GM18909 (cell line): ENCODE measurements around the gene RARS2.
A peak's percentile ranks its signal among the peaks of the same experiment; 100 is the strongest.
"Not testable (repeated sequence)": the region's sequence is repeated elsewhere in the genome, so short reads cannot be mapped to it uniquely, and the experiment has no call there.

Source experiments
- ATAC-seq: cut with Tn5 transposase; IDR thresholded peaks from one replicate; pipeline ENCODE4 v1.9.1; 2021; ENCODE audit warnings: mild to moderate bottlenecking; ENCODE audit not compliant: unreplicated experiment, poor library complexity

Gene RARS2, protein sequence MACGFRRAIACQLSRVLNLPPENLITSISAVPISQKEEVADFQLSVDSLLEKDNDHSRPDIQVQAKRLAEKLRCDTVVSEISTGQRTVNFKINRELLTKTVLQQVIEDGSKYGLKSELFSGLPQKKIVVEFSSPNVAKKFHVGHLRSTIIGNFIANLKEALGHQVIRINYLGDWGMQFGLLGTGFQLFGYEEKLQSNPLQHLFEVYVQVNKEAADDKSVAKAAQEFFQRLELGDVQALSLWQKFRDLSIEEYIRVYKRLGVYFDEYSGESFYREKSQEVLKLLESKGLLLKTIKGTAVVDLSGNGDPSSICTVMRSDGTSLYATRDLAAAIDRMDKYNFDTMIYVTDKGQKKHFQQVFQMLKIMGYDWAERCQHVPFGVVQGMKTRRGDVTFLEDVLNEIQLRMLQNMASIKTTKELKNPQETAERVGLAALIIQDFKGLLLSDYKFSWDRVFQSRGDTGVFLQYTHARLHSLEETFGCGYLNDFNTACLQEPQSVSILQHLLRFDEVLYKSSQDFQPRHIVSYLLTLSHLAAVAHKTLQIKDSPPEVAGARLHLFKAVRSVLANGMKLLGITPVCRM

DNA sequence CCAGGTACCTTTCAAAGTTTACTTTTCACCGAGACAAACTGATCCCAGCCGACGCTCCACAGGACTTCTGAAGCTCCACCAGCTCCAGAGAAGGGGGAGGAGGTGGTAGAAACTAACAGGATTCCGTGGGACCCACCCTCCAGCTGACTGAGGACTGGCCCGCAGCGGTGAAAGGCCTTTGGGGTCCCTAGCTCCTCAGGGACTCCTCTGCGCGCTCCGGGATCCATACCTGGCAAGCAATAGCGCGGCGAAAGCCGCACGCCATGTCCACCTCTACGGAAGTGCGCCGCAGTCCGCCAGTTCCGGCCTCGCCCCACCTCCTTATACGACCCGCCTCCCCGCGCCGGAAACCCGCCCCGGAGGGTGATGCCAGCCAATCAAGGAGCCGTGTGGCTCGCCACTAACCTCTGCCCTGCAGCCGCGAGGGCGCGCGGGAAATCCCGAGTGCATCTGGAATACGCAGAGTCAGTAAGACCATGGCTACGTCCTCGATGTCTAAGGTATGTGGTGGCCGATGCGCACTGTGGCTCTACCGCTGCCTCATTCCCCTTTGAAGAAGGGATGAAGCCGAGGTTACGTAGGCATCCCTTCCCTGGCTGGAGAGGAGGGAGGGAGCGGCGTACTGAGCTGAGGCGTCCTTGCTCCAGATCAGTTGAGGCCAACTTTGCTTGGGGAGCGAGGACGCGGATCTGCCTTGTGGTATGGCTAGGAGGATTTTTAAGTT lies at the start of gene RARS2, which contains the start of gene ORC3:
TSS of gene RARS2 (minus strand) at position 295 of the 724 bp plus-strand sequence. CDS start at position 265, 30 bp downstream.
TSS of gene ORC3 (plus strand) at position 443 of the 724 bp plus-strand sequence. CDS start at position 477, 34 bp downstream.
- ATAC-seq = peak; percentile 100

- ATAC-seq = no peak
Measured at GRCh38 chr6:87639373-87639772, 49.6 kb upstream of the RARS2 start.

DNA sequence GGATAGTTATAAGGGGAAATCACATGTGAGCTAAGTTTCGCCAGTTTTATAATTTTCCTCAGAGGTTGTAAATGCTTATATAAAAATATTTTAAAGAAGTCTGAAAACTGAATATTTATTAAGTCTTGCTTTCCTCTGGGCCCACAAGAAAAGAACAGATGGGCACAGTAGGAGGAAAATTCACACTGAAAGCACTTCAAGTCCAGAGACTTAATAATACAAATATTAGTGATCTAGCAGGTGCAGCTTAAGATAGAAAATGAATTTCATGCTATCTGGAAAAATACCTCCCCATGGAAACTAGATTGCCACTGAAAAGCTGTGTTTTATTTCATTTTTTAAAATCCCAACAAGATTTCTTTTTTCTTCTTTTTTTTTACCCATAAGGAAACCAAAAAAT lies 47.3 kb upstream of the RARS2 start:
- ATAC-seq = no peak

DNA sequence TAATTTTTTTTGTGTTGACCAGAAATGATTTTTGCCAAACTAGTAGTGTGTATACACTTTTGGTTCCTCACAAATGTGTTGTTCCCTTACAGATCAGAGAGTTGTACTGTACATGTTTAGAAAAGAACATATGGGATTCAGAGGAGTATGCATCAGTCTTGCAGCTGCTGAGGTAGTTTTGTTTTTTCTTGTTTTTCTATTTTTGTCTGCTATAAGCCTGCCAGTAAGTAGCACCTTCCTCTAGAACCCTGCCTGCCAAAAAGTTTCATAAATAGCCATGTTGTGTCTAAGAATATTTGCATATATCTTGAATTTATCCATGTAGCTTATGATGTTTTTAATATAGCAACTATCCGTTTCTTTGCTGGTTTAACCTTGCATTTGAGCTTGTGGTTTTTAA lies 46.5 kb upstream of the RARS2 start:
- ATAC-seq = no peak

- ATAC-seq = no peak
Measured at GRCh38 chr6:87633851-87634250, 44.1 kb upstream of the RARS2 start.

- no peak for ATAC-seq
Measured at GRCh38 chr6:87630746-87631145, 41.0 kb upstream of the RARS2 start.

- no peak for ATAC-seq
Measured at GRCh38 chr6:87628881-87629280, 39.1 kb upstream of the RARS2 start.

DNA sequence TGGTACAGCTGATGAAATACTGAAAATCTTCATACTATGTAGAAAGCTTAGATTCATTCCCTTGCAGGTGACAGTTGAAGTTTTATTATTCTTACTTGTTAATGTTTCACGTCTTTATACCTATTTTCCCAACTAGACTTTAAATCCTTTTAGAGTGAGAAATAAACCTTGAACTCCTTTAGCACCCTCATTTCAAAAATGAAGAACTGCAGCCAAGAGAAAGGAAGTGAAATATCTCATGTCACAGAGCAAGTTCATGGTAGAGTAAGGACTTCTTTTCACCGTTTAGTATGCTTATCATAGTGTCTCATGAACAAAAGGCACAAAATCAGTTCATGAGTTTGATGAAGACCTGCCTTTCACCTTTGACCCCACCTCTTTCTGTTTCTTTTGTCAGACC lies 38.6 kb upstream of the RARS2 start:
- no peak for ATAC-seq

- ATAC-seq = no peak
Measured at GRCh38 chr6:87623248-87623647, 33.5 kb upstream of the RARS2 start.

- ATAC-seq = no peak
Measured at GRCh38 chr6:87618531-87618930, 28.7 kb upstream of the RARS2 start.

DNA sequence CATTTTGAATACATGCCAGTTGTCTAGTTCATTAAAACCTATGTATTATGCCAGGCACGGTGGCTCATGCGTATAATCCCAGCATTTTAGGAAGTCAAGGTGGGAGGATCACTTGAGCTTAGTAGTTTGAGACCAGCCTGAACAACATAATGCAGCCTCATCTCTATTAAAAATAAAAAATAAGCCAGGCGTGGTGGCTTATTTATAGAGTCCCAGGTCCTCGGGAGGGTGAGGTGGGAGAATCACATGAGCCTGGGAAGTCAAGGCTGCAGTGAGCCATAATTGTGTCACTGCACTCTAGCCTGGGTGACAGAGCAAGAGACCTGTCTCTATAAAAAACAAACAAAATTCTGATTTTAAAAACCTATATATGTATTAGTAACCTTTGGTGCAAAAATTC lies 27.6 kb upstream of the RARS2 start:
- no peak for ATAC-seq

GRCh38 chr6:87613018-87613417 lies 23.2 kb upstream of the RARS2 start:
- ATAC-seq = not testable (repeated sequence)

- ATAC-seq = no peak
Measured at GRCh38 chr6:87608802-87609201, 19.0 kb upstream of the RARS2 start.

GRCh38 chr6:87606199-87606598 lies 16.4 kb upstream of the RARS2 start:
- no peak for ATAC-seq

DNA sequence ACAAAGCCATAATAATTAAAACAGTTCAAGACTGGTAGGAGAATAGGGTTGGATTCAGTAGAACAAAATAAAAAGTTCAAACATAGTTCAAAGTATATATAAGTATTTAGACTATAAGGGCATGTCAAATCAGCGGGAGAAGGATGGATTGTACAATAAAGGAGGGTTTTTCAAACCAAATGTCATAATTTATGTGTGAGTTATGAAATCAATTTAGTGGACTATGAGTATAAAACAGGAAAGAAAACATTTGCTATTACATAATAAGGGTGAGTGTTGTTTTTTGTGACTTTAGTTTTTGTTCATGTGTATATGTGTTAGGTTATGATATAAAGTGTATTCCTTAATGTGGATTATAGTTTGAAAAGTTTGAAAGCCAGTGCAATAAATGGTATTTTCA lies 10.8 kb upstream of the RARS2 start:
- no peak for ATAC-seq

DNA sequence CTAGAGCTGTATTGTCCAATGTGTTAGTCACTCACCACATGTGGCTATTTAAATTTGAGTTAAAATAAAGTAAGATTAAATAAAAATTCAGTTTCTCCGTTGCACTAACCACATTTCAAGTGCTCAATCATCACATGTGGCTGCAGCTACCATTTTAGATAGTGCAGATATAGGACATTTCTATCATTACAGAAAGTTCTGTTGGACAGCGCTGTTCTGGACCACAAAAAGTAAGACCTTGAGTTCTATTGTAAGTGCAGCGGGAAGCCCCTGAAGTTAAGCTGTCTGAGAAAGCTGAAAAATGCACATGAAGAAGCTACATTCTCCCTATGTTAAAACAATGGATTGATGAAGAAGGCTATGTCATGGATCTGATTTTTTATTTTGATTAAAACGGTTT lies 1.2 kb upstream of the RARS2 start:
- no peak for ATAC-seq

DNA sequence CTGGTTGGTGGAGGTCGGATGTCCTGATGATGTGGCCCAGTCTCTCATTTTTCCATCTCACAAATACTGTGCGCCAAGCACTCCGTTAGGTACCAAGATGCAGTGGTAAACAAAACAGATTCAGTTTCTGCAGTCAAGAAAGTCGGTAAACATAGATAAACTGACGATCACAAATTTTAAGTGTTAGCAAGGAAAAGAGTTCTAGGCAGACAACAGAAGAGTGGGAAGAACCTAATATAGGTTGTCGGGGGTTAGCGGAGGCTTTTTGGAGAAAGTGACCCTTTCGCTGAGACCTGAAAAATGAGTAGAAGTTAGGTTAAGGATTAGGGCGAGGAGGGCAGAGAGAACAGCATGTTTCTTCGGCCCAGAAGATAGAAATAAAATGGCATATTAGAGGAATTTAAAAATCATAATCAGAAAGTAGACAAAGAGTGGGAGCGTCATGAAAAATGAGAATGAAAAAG lies 662 bp upstream of the RARS2 start:
- ATAC-seq = no peak

GRCh38 chr6:87588756-87589407 lies 905 bp downstream of the RARS2 start:
- no peak for ATAC-seq

GRCh38 chr6:87586371-87587077 lies 3.3 kb downstream of the RARS2 start:
- no peak for ATAC-seq

DNA sequence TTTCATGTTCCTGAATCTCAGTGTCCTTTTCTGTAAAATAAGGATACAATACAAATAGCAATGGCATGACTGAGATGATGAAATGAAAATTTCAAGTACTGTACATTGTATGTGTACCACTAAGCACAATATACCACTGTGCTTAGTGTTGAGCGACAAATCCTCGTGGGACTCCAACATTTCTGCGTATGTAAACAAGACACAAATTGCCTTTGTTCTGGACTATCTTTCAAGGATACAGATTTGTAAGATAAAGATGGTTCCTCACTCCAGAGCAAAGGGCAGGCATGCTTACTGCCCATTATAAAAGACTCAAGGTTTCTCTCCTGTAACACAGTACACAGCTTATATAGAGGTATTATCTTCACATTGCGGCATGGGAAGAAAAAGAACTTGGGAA lies 6.0 kb downstream of the RARS2 start:
- ATAC-seq = no peak
